ENCODE measurements around the gene YJEFN3.

- no peak for TF ChIP-seq CTCF (IDR thresholded peaks at IDR 0.05; ENCODE audit: insufficient read depth, low read length, poor library complexity, severe bottlenecking)
- TF ChIP-seq EZH2phosphoT487 (conservative IDR thresholded peaks at IDR 0.05; ENCODE audit: low read length): no peak
Measured at GRCh38 chr19:19545707-19546106, 17.0 kb downstream of the YJEFN3 start.
